B cell (primary cell): ENCODE results near the gene LRRC37A3. TPM values are rescaled to one million over a fixed set of nuclear protein-coding genes. Genes with fewer than 3 reads are reported as not detected.
A peak's percentile ranks its signal among the peaks of the same experiment; 100 is the strongest.
"Not testable (repeated sequence)": the region's sequence is repeated elsewhere in the genome, so short reads cannot be mapped to it uniquely, and the experiment has no call there.

ENCODE experiments used
- ATAC-seq: fragments of 200-7000 bp; cut with Tn5 transposase; one replicate; pipeline ENCODE4 v1.10.0; 2021; ENCODE audit warnings: low read depth, mild to moderate bottlenecking, moderate number of reproducible peaks, moderate library complexity
- CTCF ChIA-PET: fragments of 350-600 bp; sonication (Branson Sonifier 250); formaldehyde crosslinking; loops from one replicate; lab custom pipeline; 2021; ENCODE audit warnings: antibody characterized with exemption, inconsistent platforms; lab: Charles Lee
- POLR2A ChIA-PET: fragments of 350-600 bp; sonication (Branson Sonifier 250); formaldehyde crosslinking; loops from one replicate; lab custom pipeline; 2021; ENCODE audit warnings: antibody characterized with exemption; lab: Charles Lee
- DNase-seq: peaks from one replicate; pipeline ENCODE4 v3.0.0; 2013
- H2AFZ ChIP-seq: 2 replicates; pipeline ENCODE4 v1.6.1; 2012; ENCODE audit warnings: mild to moderate bottlenecking, low read depth, low read length; ENCODE audit not compliant: insufficient read depth, poor library complexity, severe bottlenecking
- H3K27ac ChIP-seq, 2 donors: 1 replicate in 1 of 2; 2 replicates in 1 of 2; pipeline ENCODE4 v1.5.1; 2012 to 2013; ENCODE audit warnings: low read length in 2 of 2, mild to moderate bottlenecking in 2 of 2, moderate library complexity in 1 of 2
- H3K27me3 ChIP-seq, 4 experiments: fragments of 200-600 bp in 1 of 4; sonication (generic) in 1 of 4; replicated peaks in 1 of 4; 1 replicate in 2 of 4; 2 replicates in 2 of 4; pipeline versions ENCODE4 v1.6.1 to v1.7.0; 2013 to 2016; ENCODE audit warnings: low read length in 3 of 4, mild to moderate bottlenecking in 2 of 4, mixed read lengths in 1 of 4, moderate library complexity in 1 of 4; ENCODE audit not compliant: insufficient read depth in 4 of 4, control insufficient read depth in 3 of 4; ENCODE audit errors: control extremely low read depth in 1 of 4
- H3K36me3 ChIP-seq, 2 experiments: replicated peaks in 1 of 2; 1 replicate in 1 of 2; 2 replicates in 1 of 2; pipeline versions ENCODE4 v1.6.1 to v1.7.1; 2013; ENCODE audit warnings: low read length in 1 of 2; ENCODE audit not compliant: insufficient read depth in 2 of 2, control insufficient read depth in 1 of 2; ENCODE audit errors: control extremely low read depth in 1 of 2, extremely low read depth in 1 of 2
- H3K4me1 ChIP-seq, 2 donors: fragments of 200-600 bp in 1 of 2; sonication (generic) in 1 of 2; 1 replicate in 1 of 2; 2 replicates in 1 of 2; pipeline versions ENCODE4 v1.5.1 to v1.6.1; 2013 to 2017; ENCODE audit warnings: low read length in 2 of 2; ENCODE audit not compliant: control insufficient read depth in 2 of 2, insufficient read depth in 2 of 2
- H3K4me2 ChIP-seq: replicated peaks from 2 replicates; pipeline ENCODE3; 2012; ENCODE audit warnings: mild to moderate bottlenecking, low read depth, low read length; ENCODE audit not compliant: poor library complexity, severe bottlenecking
- H3K4me3 ChIP-seq, 5 experiments: fragments of 200-600 bp in 1 of 5; sonication (generic) in 1 of 5; 1 replicate in 3 of 5; 2 replicates in 2 of 5; pipeline versions ENCODE4 v1.5.1 to v1.7.0; 2011 to 2016; ENCODE audit warnings: low read length in 4 of 5, mild to moderate bottlenecking in 4 of 5, low read depth in 2 of 5, control low read depth in 1 of 5, moderate library complexity in 1 of 5; ENCODE audit not compliant: insufficient read depth in 1 of 5; ENCODE audit errors: control extremely low read depth in 1 of 5, extremely low read depth in 1 of 5
- H3K79me2 ChIP-seq: fragments of 200-600 bp; sonication (generic); one replicate; pipeline ENCODE4 v1.6.0; 2016; ENCODE audit warnings: low read length; ENCODE audit not compliant: control insufficient read depth, insufficient read depth
- H3K9ac ChIP-seq: fragments of 200-600 bp; sonication (generic); 2 replicates; pipeline ENCODE4 v1.6.1; 2017; ENCODE audit warnings: mild to moderate bottlenecking, low read length, moderate library complexity
- H3K9me3 ChIP-seq, 3 donors: one replicate each; pipeline versions ENCODE4 v1.6.1 to v1.7.1; 2013; ENCODE audit warnings: low read length in 2 of 3; ENCODE audit not compliant: control insufficient read depth in 2 of 3, insufficient read depth in 1 of 3; ENCODE audit errors: control extremely low read depth in 1 of 3
- H4K20me1 ChIP-seq: 2 replicates; pipeline ENCODE4 v1.6.0; 2012; ENCODE audit warnings: mild to moderate bottlenecking, low read length; ENCODE audit not compliant: insufficient read depth, control insufficient read depth, poor library complexity, severe bottlenecking
- H3K27ac Mint-ChIP-seq: one replicate; pipeline ENCODE4 v1.8.0; 2021; ENCODE audit warnings: mixed read lengths
- H3K27me3 Mint-ChIP-seq: one replicate; pipeline ENCODE4 v1.8.0; 2021; ENCODE audit warnings: mixed read lengths
- H3K4me1 Mint-ChIP-seq: one replicate; pipeline ENCODE4 v1.8.0; 2021; ENCODE audit warnings: mixed read lengths
- H3K4me3 Mint-ChIP-seq: one replicate; pipeline ENCODE4 v1.8.0; 2021; ENCODE audit warnings: mixed read lengths
- H3K9me3 Mint-ChIP-seq: one replicate; pipeline ENCODE4 v1.8.0; 2022; ENCODE audit warnings: mixed read lengths; ENCODE audit not compliant: insufficient read depth
- CTCF ChIP-seq: fragments of 200-600 bp; IDR thresholded peaks from one replicate; pipeline ENCODE4 v1.8.0; 2022; ENCODE audit warnings: antibody characterized with exemption, mild to moderate bottlenecking
- WGBS: methylation state at CpG from one replicate; pipeline ENCODE4 v1.1.5; 2013; ENCODE audit warnings: missing lambda C conversion rate; ENCODE audit not compliant: insufficient coverage; 5-methylcytosine and 5-hydroxymethylcytosine counted together
- intact Hi-C: fragments of 100-400 bp; cut with micrococcal nuclease; formaldehyde crosslinking; loops from one replicate; pipeline ENCODE4 v1.10.0; 2022
- polyA minus RNA-seq: library from RNA; depleted of rRNA, polyadenylated mRNA; stranded (reverse); fragments of >200 nt; gene quantifications from 2 replicates; pipeline ENCODE4 v1.2.3, GENCODE V29; 2012
- polyA plus RNA-seq: library from polyadenylated mRNA; depleted of rRNA; stranded (reverse); fragments of >200 nt; gene quantifications from 2 replicates; pipeline ENCODE4 v1.2.3, GENCODE V29; 2012
- total RNA-seq, 2 donors: library from RNA; stranded (reverse); fragments of 120-200 nt in 1 of 2; gene quantifications; 1 replicate in 1 of 2; 2 replicates in 1 of 2; pipeline versions ENCODE4 v1.2.3 to v1.2.4, GENCODE V29; 2013 to 2022

The LRRC37A3 gene
- total RNA-seq (67.2 and 76.6 TPM in 2 replicates), polyA plus RNA-seq (1.5 and 5.3 TPM in 2 replicates), polyA minus RNA-seq (6.2 and 10.7 TPM in 2 replicates)
- 4.9 TPM for total RNA-seq (2013)

- not testable (repeated sequence) for H3K27me3 Mint-ChIP-seq
These were observed at the start of gene LRRC37A3 for GRCh38 chr17:64919289-64920025. Gene LRRC37A3, minus strand, starts transcription at chr17:64919478. Its CDS starts 22,221 bp downstream, at chr17:64897257.

More at GRCh38 chr17:64919289-64920025, at the start of gene LRRC37A3:
- peaks cover 39% of the 10 kb centered on the region for H3K4me1 Mint-ChIP-seq
- H2AFZ ChIP-seq: peak within 1 kb of the TSS; percentile 84
- not testable (repeated sequence) for H3K36me3 ChIP-seq, H3K27me3 ChIP-seq, H3K79me2 ChIP-seq, H4K20me1 ChIP-seq, H3K9me3 Mint-ChIP-seq, H3K9me3 ChIP-seq
- peak within 1 kb of the TSS; percentile 56 for H3K4me2 ChIP-seq
- CTCF ChIA-PET: interaction anchor here (0.6 to 2.5 kb wide), 14 partner anchors 8 to 498 kb away, joined by 3 to 24 read pairs (median 4); partner anchors contain the start of gene RGS9
- H3K9ac ChIP-seq: peak within 1 kb of the TSS; percentile 81
- peak within 1 kb of the TSS; percentile 99 for H3K27ac Mint-ChIP-seq
- peak within 1 kb of the TSS; percentile 7 to 85 (median 60) for H3K4me3 ChIP-seq
- intact Hi-C loops: loop anchor here (1.0 to 10.0 kb wide), 7 partner anchors 45 to 279 kb away; partner anchors contain the start of genes GNA13, RGS9 and SMURF2
- POLR2A ChIA-PET: interaction anchor here (0.7 to 1.8 kb wide), 10 partner anchors 42 to 1177 kb away, joined by 3 to 9 read pairs (median 5); no protein-coding TSS in a partner anchor
- peak; percentile 91 for ATAC-seq
- 2% methylated on average over 48 of the region's 70 CpGs for WGBS
- peak; percentile 95 for TF ChIP-seq CTCF
- peak within 1 kb of the TSS; percentile 84 to 90 for H3K27ac ChIP-seq
- peak; percentile 95 for DNase-seq
- peak within 1 kb of the TSS; percentile 96 for H3K4me3 Mint-ChIP-seq
- peaks cover 21 to 25% of the 10 kb centered on the region in 2 donors for H3K4me1 ChIP-seq
